ENCODE measurements around the gene LRP1B. TPM values are rescaled to one million over a fixed set of nuclear protein-coding genes. Genes with fewer than 3 reads are reported as not detected.
"Not testable (repeated sequence)": the region's sequence is repeated elsewhere in the genome, so short reads cannot be mapped to it uniquely, and the experiment has no call there.

LRP1B gene
- total RNA-seq, 2 experiments from 2014 or later = not detected

- intact Hi-C loops (cut with DNase I, micrococcal nuclease) = no loop called here
- H3K36me3 Mint-ChIP-seq (ENCODE audit: low read depth) = no peaks in the 10 kb centered on the region
- POLR2A ChIA-PET = no interaction called here
- H3K4me3 Mint-ChIP-seq = no peak overlapping the region
- ATAC-seq (no peak), DNase-seq (no peak)
- no peaks in the 10 kb centered on the region for H3K27me3 Mint-ChIP-seq
- CTCF ChIA-PET = no interaction called here
- no peaks in the 10 kb centered on the region for H3K9me3 Mint-ChIP-seq (ENCODE audit: low read depth)
- no peaks in the 10 kb centered on the region for H3K4me1 Mint-ChIP-seq
- H3K27ac Mint-ChIP-seq = no peak overlapping the region
Observed at GRCh38 chr2:140683658-140684057, 1447.2 kb downstream of the LRP1B start.

GRCh38 chr2:140680862-140681261, 1450.0 kb downstream of the LRP1B start:
- H3K9me3 Mint-ChIP-seq (ENCODE audit: low read depth) = peaks cover 5% of the 10 kb centered on the region
- intact Hi-C loops (cut with DNase I, micrococcal nuclease) = no loop called here

GRCh38 chr2:140679752-140680151, 1451.1 kb downstream of the LRP1B start:
- peaks cover 5% of the 10 kb centered on the region for H3K9me3 Mint-ChIP-seq (ENCODE audit: low read depth)
- no peak for ATAC-seq
- H3K27ac Mint-ChIP-seq = no peak overlapping the region
- H3K4me3 Mint-ChIP-seq = no peak overlapping the region
- POLR2A ChIA-PET = no interaction called here
- no peaks in the 10 kb centered on the region for H3K27me3 Mint-ChIP-seq
- H3K36me3 Mint-ChIP-seq (ENCODE audit: low read depth) = no peaks in the 10 kb centered on the region
- H3K4me1 Mint-ChIP-seq = no peaks in the 10 kb centered on the region
- DNase-seq = no peak
- CTCF ChIA-PET = interaction anchor here (0.6 kb wide), 1 partner anchor 11 kb away, joined by 3 read pairs; no protein-coding TSS in a partner anchor
- intact Hi-C loops (cut with DNase I, micrococcal nuclease) = no loop called here

More at GRCh38 chr2:140680862-140681261, 1450.0 kb downstream of the LRP1B start:
- CTCF ChIA-PET = no interaction called here
- DNase-seq (no peak), ATAC-seq (no peak)
- no peak overlapping the region for H3K27ac Mint-ChIP-seq
- H3K4me3 Mint-ChIP-seq = no peak overlapping the region
- H3K4me1 Mint-ChIP-seq = no peaks in the 10 kb centered on the region
- H3K36me3 Mint-ChIP-seq (ENCODE audit: low read depth) = no peaks in the 10 kb centered on the region
- POLR2A ChIA-PET = no interaction called here
- no peaks in the 10 kb centered on the region for H3K27me3 Mint-ChIP-seq

- ChIA-PET CTCF (no interaction called here), POLR2A (no interaction called here)
- Mint-ChIP-seq H3K27me3 (no peaks in the 10 kb centered on the region), H3K27ac (no peak overlapping the region), H3K9me3 (ENCODE audit: low read depth) (peaks cover 8% of the 10 kb centered on the region), H3K4me1 (no peaks in the 10 kb centered on the region), H3K4me3 (no peak overlapping the region), H3K36me3 (ENCODE audit: low read depth) (no peaks in the 10 kb centered on the region)
- intact Hi-C loops (cut with DNase I, micrococcal nuclease) = no loop called here
- DNase-seq = no peak
- ATAC-seq = no peak
Observed at GRCh38 chr2:140669911-140670310, 1460.9 kb downstream of the LRP1B start.

GRCh38 chr2:140667203-140667602, 1463.6 kb downstream of the LRP1B start:
- intact Hi-C loops (cut with DNase I, micrococcal nuclease) = no loop called here
- Mint-ChIP-seq H3K27me3 (no peaks in the 10 kb centered on the region), H3K9me3 (ENCODE audit: low read depth) (peaks cover 6% of the 10 kb centered on the region), H3K4me1 (no peaks in the 10 kb centered on the region), H3K36me3 (ENCODE audit: low read depth) (no peaks in the 10 kb centered on the region), H3K27ac (no peak overlapping the region), H3K4me3 (no peak overlapping the region)
- ATAC-seq (no peak), DNase-seq (no peak)
- ChIA-PET POLR2A (no interaction called here), CTCF (no interaction called here)

- Mint-ChIP-seq H3K4me1 (no peaks in the 10 kb centered on the region), H3K27ac (no peak overlapping the region), H3K27me3 (no peaks in the 10 kb centered on the region), H3K9me3 (ENCODE audit: low read depth) (no peaks in the 10 kb centered on the region), H3K4me3 (no peak overlapping the region), H3K36me3 (ENCODE audit: low read depth) (no peaks in the 10 kb centered on the region)
- no peak for ATAC-seq
- DNase-seq = no peak
- intact Hi-C loops (cut with DNase I, micrococcal nuclease) = no loop called here
- ChIA-PET CTCF (no interaction called here), POLR2A (no interaction called here)
Observed at GRCh38 chr2:140662504-140662903, 1468.3 kb downstream of the LRP1B start.

- H3K27me3 Mint-ChIP-seq = no peaks in the 10 kb centered on the region
- H3K27ac Mint-ChIP-seq = no peak overlapping the region
- POLR2A ChIA-PET = no interaction called here
- no peaks in the 10 kb centered on the region for H3K4me1 Mint-ChIP-seq
- no peaks in the 10 kb centered on the region for H3K36me3 Mint-ChIP-seq (ENCODE audit: low read depth)
- DNase-seq = no peak
- intact Hi-C loops (cut with DNase I, micrococcal nuclease) = no loop called here
- H3K4me3 Mint-ChIP-seq = no peak overlapping the region
- CTCF ChIA-PET = no interaction called here
- peaks cover 3% of the 10 kb centered on the region for H3K9me3 Mint-ChIP-seq (ENCODE audit: low read depth)
- ATAC-seq = no peak
Observed at GRCh38 chr2:140658760-140659692, 1471.8 kb downstream of the LRP1B start.

GRCh38 chr2:140657657-140658056, 1473.2 kb downstream of the LRP1B start:
- ATAC-seq (no peak), DNase-seq (no peak)
- H3K4me3 Mint-ChIP-seq = no peak overlapping the region
- CTCF ChIA-PET = no interaction called here
- H3K27ac Mint-ChIP-seq = no peak overlapping the region
- H3K36me3 Mint-ChIP-seq (ENCODE audit: low read depth) = no peaks in the 10 kb centered on the region
- POLR2A ChIA-PET = no interaction called here
- no peaks in the 10 kb centered on the region for H3K27me3 Mint-ChIP-seq
- no peaks in the 10 kb centered on the region for H3K4me1 Mint-ChIP-seq
- peaks cover 3% of the 10 kb centered on the region for H3K9me3 Mint-ChIP-seq (ENCODE audit: low read depth)
- intact Hi-C loops (cut with DNase I, micrococcal nuclease) = no loop called here

- ChIA-PET POLR2A (no interaction called here), CTCF (no interaction called here)
- ATAC-seq (no peak), DNase-seq (no peak)
- intact Hi-C loops (cut with DNase I, micrococcal nuclease) = no loop called here
- no peaks in the 10 kb centered on the region for H3K36me3 Mint-ChIP-seq (ENCODE audit: low read depth)
- H3K9me3 Mint-ChIP-seq (ENCODE audit: low read depth) = peaks cover 3% of the 10 kb centered on the region
- H3K27ac Mint-ChIP-seq = no peak overlapping the region
- no peaks in the 10 kb centered on the region for H3K27me3 Mint-ChIP-seq
- no peak overlapping the region for H3K4me3 Mint-ChIP-seq
- H3K4me1 Mint-ChIP-seq = no peaks in the 10 kb centered on the region
Observed at GRCh38 chr2:140654565-140654964, 1476.3 kb downstream of the LRP1B start.

- Mint-ChIP-seq H3K9me3 (ENCODE audit: low read depth) (peaks cover 4% of the 10 kb centered on the region), H3K4me3 (no peak overlapping the region), H3K4me1 (no peaks in the 10 kb centered on the region), H3K27me3 (no peaks in the 10 kb centered on the region), H3K36me3 (ENCODE audit: low read depth) (no peaks in the 10 kb centered on the region), H3K27ac (no peak overlapping the region)
- POLR2A ChIA-PET = no interaction called here
- no peak for ATAC-seq
- DNase-seq = no peak
- intact Hi-C loops (cut with DNase I, micrococcal nuclease) = no loop called here
- CTCF ChIA-PET = no interaction called here
Observed at GRCh38 chr2:140650825-140651224, 1480.0 kb downstream of the LRP1B start.

GRCh38 chr2:140650134-140650533, 1480.7 kb downstream of the LRP1B start:
- POLR2A ChIA-PET; intact Hi-C loops (cut with DNase I, micrococcal nuclease); H3K4me3 Mint-ChIP-seq; H3K27ac Mint-ChIP-seq; DNase-seq; H3K36me3 Mint-ChIP-seq (ENCODE audit: low read depth); H3K27me3 Mint-ChIP-seq; H3K9me3 Mint-ChIP-seq (ENCODE audit: low read depth); ATAC-seq; H3K4me1 Mint-ChIP-seq: not testable (repeated sequence)
- CTCF ChIA-PET = interaction anchor here (0.8 kb wide), 1 partner anchor 761 kb away, joined by 3 read pairs; no protein-coding TSS in a partner anchor

- intact Hi-C loops (cut with DNase I, micrococcal nuclease) = no loop called here
- Mint-ChIP-seq H3K4me1 (no peaks in the 10 kb centered on the region), H3K27me3 (no peaks in the 10 kb centered on the region), H3K9me3 (ENCODE audit: low read depth) (peaks cover 2% of the 10 kb centered on the region), H3K36me3 (ENCODE audit: low read depth) (no peaks in the 10 kb centered on the region), H3K27ac (no peak overlapping the region), H3K4me3 (no peak overlapping the region)
- DNase-seq (no peak), ATAC-seq (no peak)
- CTCF ChIA-PET = no interaction called here
- POLR2A ChIA-PET = no interaction called here
Observed at GRCh38 chr2:140648393-140648792, 1482.4 kb downstream of the LRP1B start.
